Measurements from ENCODE around the gene SSTR4.
"Not testable (repeated sequence)": the region's sequence is repeated elsewhere in the genome, so short reads cannot be mapped to it uniquely, and the experiment has no call there.

The SSTR4 gene

DNA sequence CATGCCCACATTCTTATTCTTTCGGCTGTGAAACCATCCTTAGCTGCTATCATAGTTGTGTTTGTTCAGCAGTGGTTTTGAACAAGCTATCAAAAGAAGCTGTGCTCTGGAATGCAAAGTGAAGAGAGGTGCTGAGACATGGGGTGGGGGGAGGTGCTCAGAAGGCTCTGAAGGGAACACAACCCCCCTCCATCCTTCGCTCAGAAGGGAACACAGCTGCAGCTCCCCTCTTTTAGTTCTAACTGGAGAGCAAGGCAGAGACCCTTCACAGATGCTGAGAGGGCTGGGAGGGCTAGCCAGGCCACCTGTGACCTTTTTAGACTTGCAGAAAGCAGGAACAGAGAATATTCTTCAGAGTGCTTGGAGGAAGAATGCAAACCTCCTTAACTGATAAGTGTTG lies 17.6 kb upstream of the SSTR4 start:
- no peak for FAIRE-seq
- no peak for DNase-seq (ENCODE audit: insufficient read length, low spot score)

DNA sequence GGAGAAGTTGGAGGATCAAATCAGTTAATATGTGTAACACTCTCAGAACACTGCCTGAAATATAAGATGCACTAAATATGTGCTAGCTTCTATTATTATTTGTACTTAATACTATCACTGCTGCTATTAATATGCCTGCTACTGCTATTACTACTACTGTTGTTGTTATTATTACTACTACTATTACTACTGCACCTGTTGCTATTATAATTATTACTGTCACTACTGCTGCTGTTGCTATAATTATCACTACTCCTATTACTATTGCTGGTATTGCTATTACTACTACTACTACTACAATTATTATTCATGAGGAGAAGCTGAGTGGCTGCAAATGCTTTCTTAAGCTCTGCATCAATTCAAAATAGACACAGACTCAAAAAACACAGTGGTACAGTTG lies 16.7 kb upstream of the SSTR4 start:
- no peak for FAIRE-seq

GRCh38 chr20:23018941-23019340 lies 16.2 kb upstream of the SSTR4 start:
- no peak for DNase-seq (ENCODE audit: insufficient read length, low spot score)
- FAIRE-seq: no peak

More for the DNA sequence above, 16.7 kb upstream of the SSTR4 start:
- DNase-seq (ENCODE audit: insufficient read length, low spot score): no peak

DNA sequence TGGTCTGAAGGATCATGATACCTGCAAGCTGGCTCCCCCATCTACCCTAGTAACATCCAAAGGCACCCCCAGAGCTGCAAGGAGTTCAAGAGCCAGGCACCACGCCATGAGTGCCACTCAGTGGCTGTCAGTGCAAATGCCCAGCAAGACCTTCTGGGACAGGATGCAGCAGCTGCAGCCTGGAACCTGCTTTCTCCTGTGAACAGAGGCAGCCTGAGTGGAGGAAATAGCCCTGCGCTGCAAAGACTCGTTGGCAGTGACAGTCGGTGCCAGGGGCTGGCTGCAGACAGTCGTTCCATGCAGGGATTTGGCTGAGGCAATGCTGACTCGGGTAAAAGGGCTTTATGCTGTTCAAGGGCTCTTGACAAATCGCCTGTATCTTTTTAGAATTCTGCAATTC lies 15.7 kb upstream of the SSTR4 start:
- FAIRE-seq (no peak), DNase-seq (ENCODE audit: insufficient read length, low spot score) (no peak)

DNA sequence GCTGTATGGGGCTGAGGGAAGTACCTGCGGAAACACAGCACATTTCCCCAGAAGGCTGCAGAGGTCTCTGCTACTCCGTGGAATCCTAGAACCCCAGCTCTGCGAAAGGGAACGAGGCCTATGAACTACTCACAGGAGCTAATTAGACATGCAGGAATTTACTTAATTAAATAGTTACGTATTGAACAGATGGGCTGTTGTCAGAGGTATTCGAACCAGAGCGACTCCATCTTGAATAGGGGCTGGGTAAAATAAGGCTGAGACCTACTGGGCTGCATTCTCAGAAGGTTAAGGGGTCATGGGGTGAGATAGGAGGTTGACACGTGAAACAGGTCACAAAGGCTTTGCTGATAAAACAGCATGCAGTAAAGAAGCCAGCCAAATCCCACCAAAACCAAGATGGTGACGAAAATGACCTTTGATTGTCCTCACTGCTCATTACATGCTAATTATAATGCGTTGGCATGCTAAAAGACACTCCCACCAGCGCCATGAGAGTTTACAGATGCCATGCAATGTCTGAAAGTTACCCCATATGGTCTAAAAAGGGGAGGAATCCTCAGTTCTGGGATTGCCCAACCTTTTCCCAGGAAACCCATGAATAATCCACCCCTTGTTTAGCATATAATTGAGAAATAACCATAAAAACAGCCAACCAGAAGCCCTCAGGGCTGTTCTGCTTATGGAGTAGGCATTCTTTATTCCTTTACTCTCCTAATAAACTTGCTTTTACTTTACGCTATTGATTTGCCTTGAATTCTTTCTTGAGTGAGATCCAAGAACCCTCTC lies 14.7 kb upstream of the SSTR4 start:
- no peak for FAIRE-seq
- no peak for DNase-seq (ENCODE audit: insufficient read length, low spot score)

DNA sequence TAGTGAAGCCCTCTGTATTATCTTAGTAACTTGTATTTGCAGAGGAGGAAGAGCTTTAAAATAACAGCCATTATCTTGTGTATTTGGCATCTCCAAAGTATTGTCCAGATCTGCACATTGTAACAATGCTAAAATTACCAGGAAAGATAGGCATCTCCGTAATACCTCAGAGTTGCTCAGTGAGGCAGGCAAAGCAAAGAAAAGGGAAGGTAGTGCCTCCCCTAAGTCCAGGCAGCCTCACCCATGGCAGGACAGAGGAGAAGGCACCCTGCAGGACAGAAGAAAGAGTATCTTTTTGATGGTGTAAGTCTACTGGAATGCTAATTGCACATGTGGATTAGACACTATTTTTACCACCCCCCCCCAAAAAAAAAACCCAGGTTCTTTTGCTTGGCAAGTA lies 13.6 kb upstream of the SSTR4 start:
- no peak for FAIRE-seq
- no peak for DNase-seq (ENCODE audit: insufficient read length, low spot score)

GRCh38 chr20:23021951-23022350 lies 13.2 kb upstream of the SSTR4 start:
- FAIRE-seq: no peak
- no peak for DNase-seq (ENCODE audit: insufficient read length, low spot score)

DNA sequence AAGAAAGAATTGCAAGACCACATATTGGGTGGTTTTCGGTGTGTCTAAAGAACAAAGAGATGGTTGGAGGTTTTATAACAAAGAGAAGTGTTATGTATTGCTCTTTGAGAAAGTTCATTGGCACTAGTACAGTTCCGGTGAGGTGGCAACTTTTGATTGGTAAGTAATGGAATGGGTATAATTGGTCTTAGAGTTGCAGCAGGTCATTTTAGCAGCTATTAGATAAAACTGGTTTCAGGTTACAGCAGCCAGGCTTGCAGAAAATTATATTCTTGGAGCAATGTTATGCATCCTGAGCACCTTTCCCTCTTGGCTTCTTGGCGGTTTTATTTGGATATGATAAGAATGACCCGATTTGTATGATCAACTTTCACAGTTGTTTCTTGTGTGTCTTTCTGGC lies 12.3 kb upstream of the SSTR4 start:
- DNase-seq (ENCODE audit: insufficient read length, low spot score) (no peak), FAIRE-seq (no peak)

- FAIRE-seq (no peak), DNase-seq (ENCODE audit: insufficient read length, low spot score) (no peak)
These were observed 11.4 kb upstream of the SSTR4 start for GRCh38 chr20:23023621-23024177.

DNA sequence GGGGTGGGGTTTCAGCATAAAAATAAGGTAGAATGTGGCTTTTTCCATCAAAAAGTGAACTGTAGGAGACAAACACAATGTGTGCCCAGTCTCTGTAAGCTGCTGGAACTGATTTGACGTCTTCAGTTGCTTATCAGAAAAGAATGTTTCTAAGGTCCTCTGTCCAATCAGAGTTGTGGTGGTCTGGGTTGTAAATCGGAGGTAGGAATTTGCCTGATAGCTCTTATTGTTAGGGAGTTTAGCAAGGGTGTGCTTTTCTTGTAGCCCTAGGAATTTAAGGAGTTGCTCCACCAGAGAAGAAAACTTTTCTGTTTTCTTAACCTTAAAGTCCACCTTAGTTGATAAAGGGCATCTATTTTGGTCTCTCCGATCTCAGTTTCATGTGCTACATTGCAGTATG lies 10.4 kb upstream of the SSTR4 start:
- DNase-seq (ENCODE audit: insufficient read length, low spot score) (no peak), FAIRE-seq (no peak)

DNA sequence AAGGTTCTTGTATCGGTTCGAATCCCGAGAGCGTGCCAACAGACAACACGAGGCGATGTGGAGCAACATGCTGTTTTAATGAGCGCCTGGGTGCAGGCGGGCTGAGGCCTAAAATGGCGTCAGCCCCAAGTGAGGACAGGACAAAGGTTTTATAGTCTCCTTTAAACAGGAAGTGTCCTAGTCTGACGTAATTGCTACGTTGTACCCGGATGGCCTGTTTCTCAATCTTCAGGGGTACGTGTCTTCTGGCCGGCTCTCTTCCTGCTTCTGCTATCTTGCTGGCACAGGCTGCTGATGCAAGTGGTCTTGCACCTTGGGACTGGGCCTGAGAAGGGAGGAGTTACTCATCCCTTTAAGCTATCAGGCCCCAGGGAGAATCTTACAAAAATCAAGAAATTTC lies 9.6 kb upstream of the SSTR4 start:
- DNase-seq (ENCODE audit: insufficient read length, low spot score); FAIRE-seq: not testable (repeated sequence)

GRCh38 chr20:23027721-23028120 lies 7.4 kb upstream of the SSTR4 start:
- DNase-seq (ENCODE audit: insufficient read length, low spot score) (no peak), FAIRE-seq (no peak)

- FAIRE-seq (no peak), DNase-seq (ENCODE audit: insufficient read length, low spot score) (no peak)
These were observed 6.7 kb upstream of the SSTR4 start for GRCh38 chr20:23028392-23028791.

DNA sequence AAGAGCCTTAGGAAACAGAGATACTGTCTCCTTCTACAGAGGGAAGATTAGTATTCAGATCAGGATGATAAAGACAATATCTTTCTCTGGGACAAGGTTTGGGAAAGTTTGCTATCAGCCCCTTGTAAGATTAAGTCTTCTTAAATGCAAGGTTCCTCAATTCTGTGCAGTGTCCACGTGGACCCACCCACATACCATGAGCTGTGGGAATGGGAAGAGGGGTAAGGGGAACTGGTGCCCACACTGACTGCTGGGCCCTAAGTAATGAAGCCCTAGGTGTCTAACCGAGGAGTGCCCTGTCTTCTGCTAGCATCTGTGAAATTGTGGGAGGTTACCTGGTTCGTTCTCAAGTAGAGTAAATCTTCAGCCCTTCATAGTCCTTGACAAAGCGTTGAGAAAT lies 5.8 kb upstream of the SSTR4 start:
- FAIRE-seq: no peak

GRCh38 chr20:23031346-23031745 lies 3.8 kb upstream of the SSTR4 start:
- DNase-seq (ENCODE audit: insufficient read length, low spot score): no peak
- no peak for FAIRE-seq

More for the DNA sequence above, 5.8 kb upstream of the SSTR4 start:
- no peak for DNase-seq (ENCODE audit: insufficient read length, low spot score)

DNA sequence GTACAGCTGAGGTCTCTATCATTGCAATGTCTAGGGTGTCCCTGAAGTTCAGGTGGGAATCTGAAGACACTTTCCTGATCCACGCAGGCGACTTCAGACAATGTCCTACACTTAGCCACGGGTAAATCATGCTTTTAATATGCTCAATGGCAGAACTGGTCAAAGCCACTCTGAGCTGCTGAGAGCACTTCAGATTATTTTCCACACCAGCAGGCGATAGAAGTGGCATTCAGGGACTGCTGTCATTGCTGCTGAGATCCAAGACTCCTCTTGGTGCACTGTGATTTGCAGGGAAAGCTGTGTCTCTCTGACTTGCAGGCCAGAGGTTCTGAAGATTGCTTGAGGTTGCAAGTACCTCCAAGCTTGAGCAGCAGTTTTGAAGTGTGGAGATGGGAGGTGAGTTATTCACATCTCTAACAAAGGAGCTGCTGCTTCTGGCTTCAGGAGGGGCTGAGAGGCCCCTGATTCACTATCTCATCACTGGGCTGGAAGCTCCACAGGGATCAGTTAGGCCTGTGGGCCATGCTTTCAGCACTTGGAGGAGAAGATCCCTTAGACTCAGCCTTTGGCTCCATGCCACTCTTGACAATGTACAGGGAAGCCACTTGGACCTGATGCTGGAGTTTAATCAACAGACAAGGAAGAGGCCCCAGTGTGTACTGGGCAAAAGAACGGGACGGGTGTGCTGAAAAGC lies 2.9 kb upstream of the SSTR4 start:
- FAIRE-seq (no peak), DNase-seq (ENCODE audit: insufficient read length, low spot score) (no peak)

DNA sequence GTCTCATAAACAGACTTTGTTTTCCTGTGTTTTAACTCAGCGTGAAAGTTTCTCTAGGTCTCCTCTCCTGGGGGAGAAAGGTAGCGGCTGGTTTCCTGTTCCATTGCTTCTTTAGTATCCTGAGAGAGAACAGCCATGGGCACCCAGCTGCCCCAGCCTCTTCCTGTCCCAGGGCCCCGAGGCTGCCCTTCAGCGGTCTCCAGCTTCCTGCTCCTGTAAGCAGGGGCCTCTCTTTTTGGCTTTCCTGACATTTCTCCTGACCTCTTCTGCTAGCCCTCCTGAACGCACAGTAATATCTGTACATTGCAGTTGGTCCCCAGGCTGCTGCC lies 2.4 kb upstream of the SSTR4 start:
- DNase-seq (ENCODE audit: insufficient read length, low spot score): no peak
- FAIRE-seq: no peak

GRCh38 chr20:23033918-23034317 lies 1.2 kb upstream of the SSTR4 start:
- FAIRE-seq (no peak), DNase-seq (ENCODE audit: insufficient read length, low spot score) (no peak)

DNA sequence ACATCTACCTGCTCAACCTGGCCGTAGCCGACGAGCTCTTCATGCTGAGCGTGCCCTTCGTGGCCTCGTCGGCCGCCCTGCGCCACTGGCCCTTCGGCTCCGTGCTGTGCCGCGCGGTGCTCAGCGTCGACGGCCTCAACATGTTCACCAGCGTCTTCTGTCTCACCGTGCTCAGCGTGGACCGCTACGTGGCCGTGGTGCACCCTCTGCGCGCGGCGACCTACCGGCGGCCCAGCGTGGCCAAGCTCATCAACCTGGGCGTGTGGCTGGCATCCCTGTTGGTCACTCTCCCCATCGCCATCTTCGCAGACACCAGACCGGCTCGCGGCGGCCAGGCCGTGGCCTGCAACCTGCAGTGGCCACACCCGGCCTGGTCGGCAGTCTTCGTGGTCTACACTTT lies 619 bp downstream of the SSTR4 start:
- no peak for FAIRE-seq

DNA sequence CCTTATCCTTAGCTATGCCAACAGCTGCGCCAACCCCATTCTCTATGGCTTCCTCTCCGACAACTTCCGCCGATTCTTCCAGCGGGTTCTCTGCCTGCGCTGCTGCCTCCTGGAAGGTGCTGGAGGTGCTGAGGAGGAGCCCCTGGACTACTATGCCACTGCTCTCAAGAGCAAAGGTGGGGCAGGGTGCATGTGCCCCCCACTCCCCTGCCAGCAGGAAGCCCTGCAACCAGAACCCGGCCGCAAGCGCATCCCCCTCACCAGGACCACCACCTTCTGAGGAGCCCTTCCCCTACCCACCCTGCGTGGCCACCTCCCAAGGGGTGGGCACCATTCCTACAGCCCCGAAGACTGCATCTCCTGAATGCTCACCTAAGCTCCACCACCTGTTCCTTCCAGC lies 1.3 kb downstream of the SSTR4 start:
- DNase-seq (ENCODE audit: insufficient read length, low spot score) (no peak), FAIRE-seq (no peak)

More for the DNA sequence above, 619 bp downstream of the SSTR4 start:
- DNase-seq (ENCODE audit: insufficient read length, low spot score): no peak

GRCh38 chr20:23037017-23037481 lies 1.9 kb downstream of the SSTR4 start:
- FAIRE-seq (no peak), DNase-seq (ENCODE audit: insufficient read length, low spot score) (no peak)

All from HTR-8/SVneo (cell line).